Chondrocyte (in vitro differentiated cells): ENCODE data around the gene RREB1. TPM values are rescaled to one million over a fixed set of nuclear protein-coding genes. Genes with fewer than 3 reads are reported as not detected.

Experiments used
- DNase-seq: peaks from one replicate; pipeline ENCODE4 v3.0.0; 2021; ENCODE audit warnings: mixed read lengths, low spot score
- H3K27ac Mint-ChIP-seq: one replicate; pipeline ENCODE4 v1.8.0; 2021; ENCODE audit warnings: mild to moderate bottlenecking, moderate library complexity, mixed read lengths; ENCODE audit not compliant: unreplicated experiment
- H3K27me3 Mint-ChIP-seq: 2 replicates; pipeline ENCODE4 v1.8.0; 2021; ENCODE audit warnings: low read depth, mixed read lengths
- H3K36me3 Mint-ChIP-seq: 2 replicates; pipeline ENCODE4 v1.8.0; 2021; ENCODE audit warnings: low read depth, mixed read lengths
- H3K4me1 Mint-ChIP-seq: 2 replicates; pipeline ENCODE4 v1.8.0; 2021; ENCODE audit warnings: low read depth, mild to moderate bottlenecking, mixed read lengths
- H3K4me3 Mint-ChIP-seq: one replicate; pipeline ENCODE4 v1.8.0; 2021; ENCODE audit warnings: mild to moderate bottlenecking, moderate library complexity, mixed read lengths; ENCODE audit not compliant: unreplicated experiment
- H3K9me3 Mint-ChIP-seq: 2 replicates; pipeline ENCODE4 v1.8.0; 2021; ENCODE audit warnings: low read depth, mixed read lengths
- CTCF ChIP-seq: fragments of 200-600 bp; sonication (generic); IDR thresholded peaks from 2 replicates; pipeline ENCODE4 v1.5.0; 2021; ENCODE audit warnings: antibody characterized with exemption, mild to moderate bottlenecking, moderate library complexity
- total RNA-seq: library from RNA; stranded (reverse); gene quantifications from 3 replicates; pipeline ENCODE4 v1.2.1, GENCODE V29; 2021

The RREB1 gene
- total RNA-seq, 1 donor from 2014 or later: 28.4 TPM

- no peaks in the 10 kb centered on the region for H3K9me3 Mint-ChIP-seq
- no peak overlapping the region for H3K4me3 Mint-ChIP-seq
- H3K4me1 Mint-ChIP-seq: peaks cover 60% of the 10 kb centered on the region
- no peak for TF ChIP-seq CTCF
- no peak for DNase-seq
- H3K27me3 Mint-ChIP-seq: no peaks in the 10 kb centered on the region
- no peaks in the 10 kb centered on the region for H3K36me3 Mint-ChIP-seq
- no peak overlapping the region for H3K27ac Mint-ChIP-seq
Measured at GRCh38 chr6:7164536-7165001, 56.8 kb downstream of the RREB1 start.

DNA sequence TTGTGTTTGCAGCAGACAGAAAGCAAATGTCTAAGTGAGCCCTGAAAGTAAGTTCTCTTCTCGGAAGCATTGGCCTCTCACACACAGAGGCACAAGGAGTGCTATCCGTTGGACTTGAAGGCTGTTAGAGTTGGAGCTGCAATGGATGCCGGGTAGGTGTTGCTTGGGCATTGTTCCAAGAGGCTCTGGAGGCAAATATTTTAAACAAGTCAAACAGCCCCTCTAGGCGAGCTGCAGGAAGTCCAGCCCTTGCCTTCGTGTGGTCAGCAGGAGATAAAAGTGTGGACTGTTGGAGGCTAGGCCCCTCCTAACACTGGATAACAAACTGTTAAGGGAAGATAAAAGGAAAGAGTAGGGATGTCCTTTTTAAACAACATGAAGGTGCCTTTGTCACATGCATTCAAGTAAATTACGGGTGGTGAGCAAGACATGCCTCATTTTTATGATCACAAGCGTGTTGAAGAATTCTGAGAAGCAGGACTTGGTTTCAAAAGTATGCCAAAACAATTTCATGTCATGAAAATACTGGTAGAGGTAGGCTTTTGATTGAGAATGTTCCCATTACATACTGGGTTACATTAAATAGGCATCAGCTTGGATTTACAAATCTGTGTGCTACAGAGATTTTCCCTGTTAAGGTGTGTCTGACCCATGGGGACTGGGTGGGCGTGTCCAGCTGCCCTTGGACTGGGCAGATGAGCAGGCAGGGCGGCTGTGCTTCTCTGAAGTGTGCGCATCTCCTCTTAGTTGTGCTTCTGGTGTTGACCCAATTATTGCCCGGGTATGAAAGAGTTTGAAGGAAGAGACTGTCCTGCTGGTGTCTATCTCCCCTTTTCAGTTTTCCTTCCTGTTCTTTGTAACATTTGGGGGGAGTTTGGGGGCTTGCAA is 57.5 kb downstream of the RREB1 start:
- Mint-ChIP-seq H3K4me3 (no peak overlapping the region), H3K4me1 (peaks cover 62% of the 10 kb centered on the region), H3K36me3 (no peaks in the 10 kb centered on the region), H3K27ac (peak overlapping the region; percentile 52), H3K9me3 (no peaks in the 10 kb centered on the region), H3K27me3 (no peaks in the 10 kb centered on the region)
- no peak for TF ChIP-seq CTCF
- no peak for DNase-seq

GRCh38 chr6:7165890-7166267 is 58.1 kb downstream of the RREB1 start:
- no peak for DNase-seq
- TF ChIP-seq CTCF: no peak
- Mint-ChIP-seq H3K27ac (peak overlapping the region; percentile 52), H3K36me3 (no peaks in the 10 kb centered on the region), H3K4me3 (no peak overlapping the region), H3K27me3 (no peaks in the 10 kb centered on the region), H3K9me3 (no peaks in the 10 kb centered on the region), H3K4me1 (peaks cover 62% of the 10 kb centered on the region)

DNA sequence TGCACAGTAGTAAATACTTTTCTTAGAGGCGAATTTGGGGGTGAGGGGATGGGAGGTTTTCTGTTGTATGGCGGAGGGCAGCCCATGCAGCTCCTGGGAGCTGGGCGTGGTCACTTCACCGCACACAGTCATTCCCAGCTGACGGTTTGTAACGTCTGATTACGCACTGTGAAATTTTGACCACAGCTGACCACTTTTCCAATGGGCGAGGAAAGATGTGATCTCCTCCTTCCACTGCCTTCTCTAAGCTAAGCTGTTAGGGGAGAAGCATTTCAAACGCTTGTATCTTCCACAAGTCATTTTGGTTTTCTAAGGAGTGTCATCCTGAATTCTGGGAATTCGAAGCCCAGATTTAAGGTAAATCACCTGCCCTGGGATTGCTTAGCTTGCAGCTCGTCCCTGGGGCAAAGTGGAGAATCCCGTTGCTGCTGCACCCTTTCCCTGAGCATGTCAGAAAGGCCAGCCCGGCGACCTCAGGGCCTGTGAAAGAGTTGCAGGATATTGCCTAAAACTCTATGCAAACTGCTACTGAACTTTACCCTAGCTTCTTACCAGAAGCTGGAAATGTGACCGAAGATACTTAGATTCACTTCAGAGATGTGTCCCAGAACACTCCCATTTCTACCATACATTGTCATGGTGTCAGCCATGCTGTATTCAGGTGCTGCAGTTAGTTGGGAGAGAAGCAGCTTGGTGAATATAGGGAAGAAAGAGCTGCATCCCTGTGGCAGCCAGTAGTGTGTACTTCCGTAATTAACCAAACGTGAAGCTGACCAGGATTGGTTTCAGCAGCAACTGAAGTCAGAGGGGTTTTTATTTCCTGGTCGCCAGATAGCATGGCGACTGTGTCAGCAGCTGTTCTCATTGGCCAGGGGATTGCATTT is 58.9 kb downstream of the RREB1 start:
- Mint-ChIP-seq H3K9me3 (no peaks in the 10 kb centered on the region), H3K4me3 (no peak overlapping the region), H3K4me1 (peaks cover 62% of the 10 kb centered on the region), H3K27me3 (no peaks in the 10 kb centered on the region), H3K36me3 (no peaks in the 10 kb centered on the region), H3K27ac (peak overlapping the region; percentile 20)
- no peak for TF ChIP-seq CTCF
- no peak for DNase-seq

DNA sequence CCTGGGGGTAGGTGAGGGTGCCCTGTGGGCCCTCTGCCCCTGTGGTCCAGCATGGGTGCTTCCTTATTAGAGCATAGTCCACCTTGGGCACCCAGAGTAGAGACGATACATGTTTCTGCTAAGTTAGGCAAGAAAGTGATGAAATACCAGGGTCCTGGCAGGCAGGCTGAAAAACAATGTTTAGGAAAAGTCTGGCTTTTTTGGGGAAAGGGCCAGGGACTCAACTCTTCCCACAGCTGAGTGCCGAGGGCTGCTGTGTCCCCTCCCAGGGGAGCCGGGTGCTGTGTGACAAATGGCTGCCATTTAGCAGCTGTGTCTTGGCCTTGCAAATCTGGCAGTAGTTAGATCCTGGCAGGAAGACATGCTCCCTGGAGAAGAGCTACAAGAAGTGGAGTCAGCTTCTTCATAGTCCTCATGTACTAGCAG is 61.5 kb downstream of the RREB1 start:
- H3K36me3 Mint-ChIP-seq: no peaks in the 10 kb centered on the region
- no peak for TF ChIP-seq CTCF
- H3K9me3 Mint-ChIP-seq: no peaks in the 10 kb centered on the region
- peak overlapping the region; percentile 66 for H3K27ac Mint-ChIP-seq
- no peaks in the 10 kb centered on the region for H3K27me3 Mint-ChIP-seq
- H3K4me3 Mint-ChIP-seq: no peak overlapping the region
- H3K4me1 Mint-ChIP-seq: peaks cover 69% of the 10 kb centered on the region
- no peak for DNase-seq
